GM10248 (cell line): ENCODE data around the gene EFCAB11.

Experiments
- CTCF ChIA-PET: fragments of 300-600 bp; sonication (Branson Sonifier 250); formaldehyde crosslinking; extraction: SDS; loops from one replicate; lab custom pipeline; 2021; ENCODE audit warnings: antibody characterized with exemption; lab: Yijun Ruan, JAX
- POLR2A ChIA-PET: fragments of 350-650 bp; sonication (Branson Sonifier 250); formaldehyde crosslinking; extraction: SDS; loops from one replicate; lab custom pipeline; 2020; ENCODE audit warnings: antibody characterized with exemption; lab: Yijun Ruan, JAX
- DNase-seq: peaks from one replicate; pipeline ENCODE4 v3.0.0; 2012; ENCODE audit errors: extremely low spot score
- TF ChIP-seq, protein P1 (sequence below): IDR thresholded peaks from 2 replicates; pipeline ENCODE4 v1.5.1; 2012; ENCODE audit warnings: mild to moderate bottlenecking, low read depth; ENCODE audit errors: extremely low read depth, missing control alignments, control extremely low read depth

The EFCAB11 gene

DNA sequence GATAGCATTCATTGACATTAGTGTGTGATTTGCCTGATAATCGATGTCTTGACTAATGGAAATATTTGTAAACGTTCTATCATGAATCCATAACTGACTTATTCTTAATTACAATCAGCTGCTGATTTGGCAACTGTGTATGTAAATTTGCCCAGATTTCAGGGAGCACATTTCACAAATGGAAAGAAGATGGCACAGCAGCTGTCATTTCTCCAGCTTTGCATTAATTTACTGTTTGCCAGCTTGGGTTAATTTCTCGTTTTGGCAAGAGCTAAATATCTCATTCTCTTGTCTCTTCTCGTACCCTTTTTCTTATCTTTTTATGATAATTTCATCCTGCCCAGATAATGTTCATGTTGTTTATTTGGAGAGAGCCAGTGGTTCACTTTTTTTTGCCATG lies 24.1 kb upstream of the EFCAB11 start:
- POLR2A ChIA-PET, result no interaction called here
- DNase-seq, result no peak
- CTCF ChIA-PET, result interaction anchor here (1.3 to 2.9 kb wide), 5 partner anchors 13 to 40 kb away, joined by 3 to 15 read pairs (median 7); partner anchors contain the start of gene TDP1
- TF ChIP-seq, protein P1, sequence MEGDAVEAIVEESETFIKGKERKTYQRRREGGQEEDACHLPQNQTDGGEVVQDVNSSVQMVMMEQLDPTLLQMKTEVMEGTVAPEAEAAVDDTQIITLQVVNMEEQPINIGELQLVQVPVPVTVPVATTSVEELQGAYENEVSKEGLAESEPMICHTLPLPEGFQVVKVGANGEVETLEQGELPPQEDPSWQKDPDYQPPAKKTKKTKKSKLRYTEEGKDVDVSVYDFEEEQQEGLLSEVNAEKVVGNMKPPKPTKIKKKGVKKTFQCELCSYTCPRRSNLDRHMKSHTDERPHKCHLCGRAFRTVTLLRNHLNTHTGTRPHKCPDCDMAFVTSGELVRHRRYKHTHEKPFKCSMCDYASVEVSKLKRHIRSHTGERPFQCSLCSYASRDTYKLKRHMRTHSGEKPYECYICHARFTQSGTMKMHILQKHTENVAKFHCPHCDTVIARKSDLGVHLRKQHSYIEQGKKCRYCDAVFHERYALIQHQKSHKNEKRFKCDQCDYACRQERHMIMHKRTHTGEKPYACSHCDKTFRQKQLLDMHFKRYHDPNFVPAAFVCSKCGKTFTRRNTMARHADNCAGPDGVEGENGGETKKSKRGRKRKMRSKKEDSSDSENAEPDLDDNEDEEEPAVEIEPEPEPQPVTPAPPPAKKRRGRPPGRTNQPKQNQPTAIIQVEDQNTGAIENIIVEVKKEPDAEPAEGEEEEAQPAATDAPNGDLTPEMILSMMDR, result no peak

DNA sequence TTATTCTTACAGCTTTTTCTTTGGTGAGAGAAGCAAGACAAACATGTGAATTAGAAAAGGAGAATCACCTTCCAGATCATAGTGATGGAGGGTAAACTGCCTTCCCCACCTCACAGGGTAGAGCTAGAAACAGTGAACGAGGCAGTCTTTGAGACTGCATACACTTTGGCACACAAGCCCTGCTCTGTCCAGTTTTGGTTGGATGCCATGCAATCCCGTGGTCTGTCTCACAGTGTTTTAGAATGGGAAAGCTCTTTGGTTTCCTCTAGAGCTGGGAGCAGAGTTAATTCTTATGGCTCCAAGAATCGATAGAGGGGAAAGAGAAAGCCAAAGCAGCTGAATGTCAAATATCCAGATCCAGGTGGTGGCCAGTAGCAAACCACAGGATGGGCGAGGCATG lies 23.1 kb upstream of the EFCAB11 start:
- DNase-seq, result no peak
- ChIA-PET CTCF (interaction anchor here (0.9 to 2.9 kb wide), 13 partner anchors 8 to 258 kb away, joined by 3 to 15 read pairs (median 5); partner anchors contain the start of gene TDP1), POLR2A (no interaction called here)
- TF ChIP-seq, protein P1, result no peak

DNA sequence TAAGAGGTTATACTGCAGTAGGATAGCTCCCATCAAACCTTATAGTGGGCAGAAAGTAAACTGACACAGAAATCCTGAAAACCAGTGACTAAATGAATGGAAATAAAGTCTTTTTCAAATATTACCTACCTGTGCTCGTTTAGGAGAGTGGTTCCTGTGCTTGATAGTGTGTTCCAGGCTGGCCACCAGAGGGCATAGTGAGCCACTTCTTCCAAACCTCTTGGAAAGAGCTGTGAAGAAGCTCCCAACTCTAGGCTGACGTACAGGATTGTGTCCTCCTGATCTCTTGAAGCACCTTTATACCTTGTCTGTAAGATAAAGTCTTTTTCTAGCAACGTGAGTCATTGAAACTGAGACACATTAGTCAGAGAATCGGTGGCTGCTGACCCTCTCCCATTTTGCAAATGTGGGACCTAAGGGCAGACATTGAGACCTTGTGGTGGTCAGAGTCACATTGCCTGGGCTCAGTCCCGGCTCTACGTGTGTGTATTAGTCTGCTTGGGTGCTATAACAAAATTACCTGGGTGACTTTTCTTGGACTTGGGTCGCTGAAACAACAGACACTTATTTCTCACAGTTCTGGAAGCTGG lies 18.8 kb upstream of the EFCAB11 start:
- ChIA-PET CTCF (interaction anchor here (0.7 to 5.2 kb wide), 32 partner anchors 9 to 946 kb away, joined by 3 to 69 read pairs (median 5); partner anchors contain the start of genes EFCAB11, KCNK13 and TDP1), POLR2A (interaction anchor here (0.6 kb wide), 1 partner anchor 19 kb away, joined by 3 read pairs; no protein-coding TSS in a partner anchor)
- TF ChIP-seq, protein P1, result peak; percentile 62
- peak; percentile 58 for DNase-seq

DNA sequence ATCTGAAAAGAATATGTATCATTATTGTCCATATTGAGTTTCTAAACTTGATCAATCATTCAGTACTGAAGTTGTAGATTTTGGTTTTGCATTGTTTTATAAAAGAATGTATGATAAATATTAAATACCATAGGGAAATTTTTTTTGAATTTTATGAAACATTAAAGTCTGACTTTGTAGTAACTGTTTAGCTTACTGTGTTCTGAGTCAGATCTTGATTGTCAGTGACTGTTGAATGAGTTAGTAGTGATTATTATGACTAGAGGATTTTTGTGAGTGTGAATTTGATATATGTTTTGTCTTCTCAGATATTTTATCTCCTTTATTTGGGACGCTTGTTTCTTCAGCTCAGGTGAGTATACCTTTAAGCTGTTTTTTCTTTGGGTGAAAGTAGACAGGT lies 11.3 kb upstream of the EFCAB11 start:
- ChIA-PET CTCF (interaction anchor here (1.5 to 2.4 kb wide), 3 partner anchors 12 to 15 kb away, joined by 3 to 8 read pairs (median 7); no protein-coding TSS in a partner anchor), POLR2A (no interaction called here)
- DNase-seq, result no peak
- TF ChIP-seq, protein P1, result no peak

DNA sequence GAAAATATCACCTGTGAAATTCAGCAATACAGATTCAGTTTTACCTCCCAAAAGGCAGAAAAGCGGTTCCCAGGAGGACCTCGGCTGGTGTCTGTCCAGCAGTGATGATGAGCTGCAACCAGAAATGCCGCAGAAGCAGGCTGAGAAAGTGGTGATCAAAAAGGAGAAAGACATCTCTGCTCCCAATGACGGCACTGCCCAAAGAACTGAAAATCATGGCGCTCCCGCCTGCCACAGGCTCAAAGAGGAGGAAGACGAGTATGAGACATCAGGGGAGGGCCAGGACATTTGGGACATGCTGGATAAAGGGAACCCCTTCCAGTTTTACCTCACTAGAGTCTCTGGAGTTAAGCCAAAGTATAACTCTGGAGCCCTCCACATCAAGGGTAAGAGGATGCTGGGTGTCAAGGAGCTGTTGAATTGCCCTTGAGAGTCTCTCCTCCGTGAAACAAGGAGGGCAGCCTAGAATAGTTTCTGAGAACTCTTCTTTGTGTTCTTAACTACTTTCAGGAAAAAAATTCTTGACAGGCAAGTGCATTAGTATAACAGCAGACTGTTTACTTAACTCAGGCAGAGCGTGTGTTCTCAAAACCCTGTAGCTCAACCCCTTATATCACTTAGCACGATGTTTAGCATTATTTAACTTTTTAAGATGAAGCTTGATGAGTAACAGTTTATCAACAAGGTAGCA lies 8.9 kb upstream of the EFCAB11 start:
- ChIA-PET POLR2A (no interaction called here), CTCF (interaction anchor here (1.2 to 7.1 kb wide), 2 partner anchors 9 to 10 kb away, joined by 3 to 56 read pairs; partner anchors contain the start of gene EFCAB11)
- DNase-seq, result no peak

DNA sequence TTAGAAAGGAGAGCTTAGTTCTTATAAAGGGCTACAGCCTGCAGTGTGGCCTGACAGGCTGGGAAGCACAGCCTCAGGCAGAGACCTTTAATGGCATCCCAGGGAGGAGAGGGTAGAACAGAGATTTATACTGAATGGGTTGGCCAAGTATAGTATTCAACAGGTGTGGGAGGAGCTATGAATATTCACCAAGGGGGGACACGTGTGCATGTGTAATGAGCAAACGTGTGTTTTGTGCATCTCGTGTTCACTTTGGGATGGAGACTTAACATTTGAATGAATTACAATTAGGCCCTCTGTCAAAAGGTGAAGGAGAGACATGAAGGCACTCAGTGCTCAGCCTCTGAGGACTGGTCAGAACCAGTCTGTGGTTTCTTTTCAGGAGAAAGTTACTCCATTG lies 6.4 kb upstream of the EFCAB11 start:
- DNase-seq, result no peak
- POLR2A ChIA-PET, result no interaction called here
- TF ChIP-seq, protein P1, result no peak
- CTCF ChIA-PET, result interaction anchor here (0.9 to 7.1 kb wide), 6 partner anchors 10 to 921 kb away, joined by 3 to 56 read pairs (median 4); no protein-coding TSS in a partner anchor

More for the DNA sequence above, 8.9 kb upstream of the EFCAB11 start:
- TF ChIP-seq, protein P1, result no peak
